HG02943 (cell line): ENCODE results near the gene C6orf47.
"Not testable (repeated sequence)": the region's sequence is repeated elsewhere in the genome, so short reads cannot be mapped to it uniquely, and the experiment has no call there.

Source experiments
- ATAC-seq: cut with Tn5 transposase; IDR thresholded peaks from one replicate; pipeline ENCODE4 v1.9.1; 2021; ENCODE audit warnings: mild to moderate bottlenecking, low read depth, moderate library complexity; ENCODE audit not compliant: unreplicated experiment

Gene C6orf47

GRCh38 chr6:31660381-31661261 is at the start of gene C6orf47:
C6orf47 (minus strand) TSS chr6:31660778; CDS start chr6:31659947, 831 bp downstream.
- ATAC-seq, result no peak

DNA sequence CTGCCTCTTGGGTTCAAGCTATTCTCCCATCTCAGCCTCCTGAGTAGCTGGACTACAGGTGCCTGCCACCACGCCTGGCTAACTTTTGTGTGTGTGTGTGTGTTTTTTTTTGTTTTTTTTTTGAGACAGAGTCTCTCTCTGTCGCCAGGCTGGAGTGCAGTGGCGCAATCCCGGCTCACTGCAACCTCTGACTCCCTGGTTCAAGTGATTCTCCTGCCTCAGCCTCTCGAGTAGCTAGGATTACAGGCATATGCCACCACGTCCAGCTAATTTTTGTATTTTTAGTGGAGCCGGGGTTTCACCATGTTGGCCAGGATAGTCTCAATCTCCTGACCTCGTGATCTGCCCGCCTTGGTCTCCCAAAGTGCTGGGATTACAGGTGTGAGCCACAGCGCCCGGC is 48.6 kb upstream of the C6orf47 start:
- not testable (repeated sequence) for ATAC-seq

GRCh38 chr6:31708224-31708623 is 47.6 kb upstream of the C6orf47 start:
- ATAC-seq, result no peak

GRCh38 chr6:31707701-31708100 is 47.1 kb upstream of the C6orf47 start:
- ATAC-seq, result no peak

DNA sequence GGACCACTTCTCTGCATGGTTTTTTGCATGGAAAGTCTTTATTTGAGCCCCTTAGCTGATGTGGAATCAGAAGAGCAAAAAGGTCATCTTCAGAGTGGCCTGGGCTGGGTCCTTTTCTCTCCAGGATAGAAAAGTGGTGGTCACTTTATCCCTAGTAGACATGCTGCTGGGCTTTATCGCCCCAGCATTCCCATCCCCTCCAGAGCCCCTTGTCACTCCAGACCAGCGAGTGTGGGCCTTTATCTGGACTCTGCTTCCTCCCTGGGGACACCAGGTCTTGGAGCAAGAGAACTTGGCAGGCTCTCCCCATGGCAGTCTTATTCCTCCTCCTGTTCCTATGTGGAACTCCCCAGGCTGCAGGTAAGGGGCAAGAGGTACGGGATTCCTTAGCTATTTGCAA is 46.0 kb upstream of the C6orf47 start, which contains the start of gene LY6G6F:
TSS of gene LY6G6F (plus strand) at position 268 of the 400 bp plus-strand sequence. CDS start at position 309, 41 bp downstream.
- ATAC-seq, result no peak

DNA sequence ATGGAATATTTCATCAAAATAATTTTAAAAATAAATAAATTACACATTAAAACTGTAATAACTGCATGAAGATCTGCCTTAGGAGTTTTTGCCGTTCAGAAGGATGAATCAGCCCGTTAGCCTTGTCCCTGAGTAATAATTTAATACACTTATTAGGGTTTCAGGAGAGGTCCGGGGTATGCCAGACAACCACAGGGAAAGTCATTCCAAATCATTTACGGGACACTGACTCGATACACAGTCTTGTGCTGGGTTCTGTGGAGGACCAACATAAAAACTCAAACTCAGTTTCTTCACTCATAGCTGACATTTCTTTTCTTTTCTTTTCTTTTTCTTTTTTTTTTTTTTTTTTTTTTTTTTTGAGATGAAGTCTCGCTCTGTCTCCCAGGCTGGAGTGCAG is 45.4 kb upstream of the C6orf47 start:
- ATAC-seq, result no peak

DNA sequence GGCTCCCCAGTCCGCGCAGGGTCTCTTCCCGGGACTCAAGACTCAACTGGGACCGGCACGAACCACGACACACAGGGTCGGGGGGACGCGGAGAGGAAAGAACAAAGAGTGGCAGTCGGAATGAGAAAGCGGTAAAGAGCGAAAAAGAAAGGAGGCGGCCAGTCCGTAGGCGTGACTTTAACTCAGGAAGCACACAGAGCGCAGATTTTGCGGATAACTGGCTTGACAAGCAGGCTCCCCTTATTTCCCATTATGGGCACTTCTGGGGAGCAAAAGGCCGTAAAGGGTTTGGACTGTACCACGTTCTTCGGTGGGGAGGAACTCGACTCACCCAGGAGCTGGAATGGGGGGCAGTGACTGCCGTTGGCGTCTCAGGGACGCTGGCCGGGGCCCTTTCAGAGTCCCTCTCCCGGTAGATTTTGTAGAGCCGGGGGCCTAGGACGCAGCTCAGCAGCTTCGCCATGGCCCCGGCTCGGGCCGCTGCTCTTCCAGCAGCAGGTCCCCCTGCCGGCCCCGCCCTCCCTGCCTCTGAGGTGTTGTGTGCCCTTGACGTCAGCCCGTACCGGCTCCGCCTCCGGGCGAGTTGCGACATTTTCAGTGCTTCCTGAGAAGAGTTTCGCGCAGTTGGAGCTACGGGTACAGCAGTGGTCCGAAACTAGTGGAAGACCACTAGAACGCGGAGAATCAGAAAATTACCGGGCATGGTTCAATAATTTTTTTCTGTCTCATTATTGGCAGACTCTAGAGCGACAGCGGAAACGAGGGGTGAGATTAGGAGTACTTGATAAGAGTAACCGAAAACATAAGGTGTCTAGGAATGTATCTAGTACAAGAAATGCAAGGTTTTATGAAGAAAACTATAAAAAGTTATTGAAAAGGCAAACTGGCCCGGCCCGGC is 42.5 kb upstream of the C6orf47 start, which contains the start of gene ABHD16A:
TSS of gene ABHD16A (minus strand) at position 506 of the 898 bp plus-strand sequence. CDS start at position 463, 43 bp downstream.
- peak; percentile 75 for ATAC-seq

DNA sequence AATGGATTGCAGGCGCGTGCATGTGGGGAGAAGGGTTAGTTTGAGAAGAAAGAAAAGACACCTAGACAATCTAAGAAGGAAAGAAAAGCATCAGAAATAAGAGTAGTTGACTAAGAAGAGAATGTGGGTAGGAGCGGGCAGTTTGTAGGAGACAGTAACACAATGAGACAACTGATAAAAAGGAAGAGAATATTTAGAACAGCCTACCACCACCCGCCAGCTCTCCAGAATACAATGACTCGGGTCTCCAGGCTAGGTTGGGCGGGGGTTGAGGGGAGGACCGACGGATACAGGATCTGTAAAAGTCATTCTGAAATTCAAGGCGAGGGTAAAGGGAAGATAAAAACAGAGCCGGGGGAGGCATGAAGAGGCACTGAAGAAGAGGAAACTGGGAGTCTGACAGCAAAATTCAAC is 41.8 kb upstream of the C6orf47 start:
- ATAC-seq, result no peak

- ATAC-seq, result no peak
Measured at GRCh38 chr6:31701666-31702404, 41.3 kb upstream of the C6orf47 start.

DNA sequence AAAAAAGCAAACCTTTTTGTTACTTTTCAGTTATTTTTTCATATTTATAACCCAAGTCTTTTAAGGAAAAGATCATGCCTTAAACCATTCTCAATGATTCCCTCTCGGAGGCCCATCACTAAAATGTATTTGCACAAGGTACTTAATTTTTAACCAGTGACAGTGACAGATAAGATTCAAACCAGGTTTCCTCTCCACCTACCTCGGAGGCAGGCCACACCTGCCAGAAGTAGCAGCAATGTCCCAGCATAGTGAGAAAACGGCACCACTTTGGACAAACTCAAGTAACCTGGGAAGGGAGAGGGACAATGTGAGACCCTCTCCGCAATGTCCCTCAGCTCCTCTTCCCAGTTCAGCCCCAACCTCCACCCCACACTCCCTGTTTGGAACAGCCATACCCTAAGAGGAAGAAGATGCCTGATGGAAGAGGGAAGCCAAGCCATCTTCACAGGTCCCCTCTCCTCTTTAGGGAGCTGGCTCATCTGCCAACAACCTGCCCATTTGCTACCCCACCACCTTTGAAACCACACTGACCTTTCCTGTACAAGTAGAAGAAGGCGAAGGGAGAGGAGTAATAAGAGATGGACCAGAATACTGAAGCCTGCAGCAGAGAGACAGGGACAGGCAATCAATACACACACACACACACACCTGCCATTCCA is 40.3 kb upstream of the C6orf47 start:
- ATAC-seq, result no peak

DNA sequence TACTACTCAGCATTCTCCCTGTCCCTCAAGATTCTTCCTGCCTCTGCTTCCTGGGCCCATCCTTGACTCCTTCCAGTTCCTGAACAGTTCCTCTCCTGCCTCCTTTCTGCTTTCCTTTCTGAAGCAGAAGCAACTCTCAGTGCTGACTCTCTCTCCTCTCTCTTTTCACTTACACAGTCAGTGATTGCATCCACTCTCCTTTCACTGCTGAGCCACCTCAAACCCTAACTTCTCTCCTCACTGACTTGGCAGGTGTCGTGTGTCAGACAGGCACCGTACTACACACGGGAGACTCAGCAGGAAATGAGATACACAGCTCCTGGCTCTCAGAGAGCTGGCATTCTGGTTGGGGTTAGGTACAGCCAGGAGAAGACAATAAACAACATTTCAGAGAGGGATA is 37.0 kb upstream of the C6orf47 start:
- ATAC-seq, result no peak

DNA sequence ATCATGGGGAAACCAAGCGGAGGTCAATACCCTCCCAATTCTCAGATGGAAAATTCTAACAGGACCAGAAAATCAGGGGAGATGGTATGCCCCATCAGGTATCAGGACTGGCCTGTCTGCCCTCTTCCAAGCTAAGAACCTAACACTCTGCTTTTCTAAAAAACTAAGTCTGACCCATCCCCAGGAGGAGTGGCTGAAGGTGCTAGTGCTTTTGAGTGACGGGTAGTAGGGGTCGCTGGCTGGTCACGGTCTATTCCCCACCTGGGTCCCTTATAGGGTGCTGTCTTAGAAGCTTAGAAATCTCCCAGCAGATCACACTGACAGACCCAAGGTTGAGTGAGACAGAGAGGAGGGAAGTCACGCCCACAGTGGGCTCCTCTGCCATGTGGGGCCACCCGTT is 33.0 kb upstream of the C6orf47 start:
- ATAC-seq, result no peak

- no peak for ATAC-seq
Measured at GRCh38 chr6:31692886-31693285, 32.3 kb upstream of the C6orf47 start.

- ATAC-seq, result no peak
Measured at GRCh38 chr6:31692353-31692752, 31.8 kb upstream of the C6orf47 start.

DNA sequence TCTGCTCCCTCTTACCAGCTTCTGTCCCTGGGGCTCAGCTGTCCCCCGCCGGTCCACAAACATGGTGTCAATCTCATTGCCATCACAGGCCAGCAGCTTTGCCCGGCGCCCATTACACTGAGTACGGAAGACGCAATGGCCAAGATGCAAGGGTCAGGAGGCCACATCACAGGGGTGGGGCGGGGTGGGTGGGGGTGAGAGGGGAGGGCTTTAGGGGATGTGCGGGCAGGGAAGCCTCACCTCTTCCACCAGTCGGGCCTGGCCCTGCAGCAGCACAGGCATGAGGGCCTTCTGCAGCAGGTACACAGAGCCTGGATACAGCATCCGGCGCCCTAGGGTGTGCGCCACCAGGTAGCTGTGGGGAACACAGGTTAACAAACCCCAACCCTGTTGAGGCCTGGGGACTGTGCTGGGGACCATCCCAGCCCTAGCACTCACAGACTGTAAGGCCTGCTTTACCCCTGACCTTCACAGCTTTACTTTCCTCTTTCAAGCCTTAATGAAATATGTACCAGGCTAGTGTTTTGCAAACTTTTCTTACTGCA is 31.1 kb upstream of the C6orf47 start:
- no peak for ATAC-seq

DNA sequence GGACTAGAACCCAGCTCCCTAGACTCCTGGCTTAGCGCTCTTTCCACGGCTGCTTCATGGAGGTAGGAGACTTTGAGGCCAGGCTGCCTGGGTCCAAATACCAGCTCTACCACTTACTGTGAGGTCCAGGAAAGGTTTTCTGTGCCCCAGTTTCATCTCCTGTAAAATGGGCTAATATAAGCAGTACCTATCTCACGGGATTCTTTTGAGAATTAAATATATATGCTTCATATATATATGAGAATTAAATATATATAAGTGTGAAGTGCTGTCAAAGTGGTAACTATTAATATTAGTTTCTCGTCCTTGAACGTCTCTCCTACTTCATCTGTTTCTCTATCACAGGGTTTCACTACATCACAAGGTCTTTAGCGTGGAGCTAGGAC is 30.5 kb upstream of the C6orf47 start:
- ATAC-seq, result no peak

GRCh38 chr6:31690231-31691077 is 29.9 kb upstream of the C6orf47 start:
- no peak for ATAC-seq

DNA sequence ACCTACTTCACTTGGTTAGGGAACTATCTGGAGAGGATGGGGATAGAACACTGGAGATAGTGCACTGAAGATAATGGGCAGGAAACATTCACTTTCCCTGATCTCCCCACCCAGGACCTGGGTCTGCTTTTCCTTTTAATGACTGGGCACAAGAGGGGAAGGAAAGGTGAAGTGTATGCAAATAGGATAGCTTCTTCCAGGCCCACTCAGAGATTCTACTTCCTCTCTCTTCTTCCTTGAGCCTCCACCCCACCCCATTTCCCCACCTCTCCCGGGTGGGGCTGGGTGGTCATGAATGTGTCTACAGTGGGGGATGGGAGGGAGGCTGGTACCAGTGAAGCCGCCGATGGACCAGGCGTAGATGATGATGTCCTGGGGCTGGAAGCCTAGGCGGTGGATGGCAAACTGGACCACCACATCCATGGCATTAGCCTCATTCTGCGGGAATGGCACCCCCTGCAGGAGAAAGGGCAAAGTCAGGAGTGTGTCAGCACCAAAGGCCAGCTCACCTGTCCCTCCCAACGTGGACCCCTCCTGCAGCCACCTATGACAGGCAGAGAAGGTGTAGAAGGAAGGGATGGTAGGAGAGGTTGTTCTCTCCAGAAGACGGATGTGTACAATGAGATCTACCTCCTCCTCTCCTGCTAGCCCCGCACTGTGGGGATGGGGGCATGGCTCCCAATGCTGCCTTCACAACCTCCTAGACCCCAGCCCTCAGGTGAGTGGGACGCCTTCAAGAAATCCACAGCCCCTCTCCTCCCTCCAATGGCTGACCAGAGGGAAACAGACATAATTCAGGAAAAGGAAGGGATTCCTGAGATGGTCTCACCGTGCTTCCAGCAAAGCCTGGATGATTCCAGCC is 28.9 kb upstream of the C6orf47 start:
- no peak for ATAC-seq
